Measurements from ENCODE around the gene TMEM150C. TPM values are rescaled to one million over a fixed set of nuclear protein-coding genes. Genes with fewer than 3 reads are reported as not detected.

TMEM150C gene
- total RNA-seq, 1 experiment from 2014 or later = 2.7 TPM

GRCh38 chr4:82588771-82589270, 27.0 kb upstream of the TMEM150C start:
- CTCF ChIA-PET = interaction anchor here (1.5 kb wide), 1 partner anchor 126 kb away, joined by 3 read pairs; no protein-coding TSS in a partner anchor
- Mint-ChIP-seq H3K9me3 (no peaks in the 10 kb centered on the region), H3K27me3 (ENCODE audit: low read depth) (no peaks in the 10 kb centered on the region), H3K36me3 (no peaks in the 10 kb centered on the region), H3K27ac (no peak overlapping the region), H3K4me3 (no peak overlapping the region), H3K4me1 (peaks cover 68% of the 10 kb centered on the region)
- TF ChIP-seq MYBL2 (CRISPR knock-in tag; IDR thresholded peaks at IDR 0.05) (no peak), ZMAT4 (CRISPR knock-in tag; IDR thresholded peaks at IDR 0.05) (no peak), ZNF219 (CRISPR knock-in tag; IDR thresholded peaks at IDR 0.05; ENCODE audit: borderline replicate concordance) (no peak), IRF1 (CRISPR knock-in tag; IDR thresholded peaks at IDR 0.05) (no peak), USF1 (CRISPR knock-in tag; IDR thresholded peaks at IDR 0.05) (no peak)
- POLR2A ChIA-PET = no interaction called here
- ATAC-seq (no peak), DNase-seq (ENCODE audit: low spot score) (no peak)

- ATAC-seq (no peak), DNase-seq (ENCODE audit: low spot score) (no peak)
- H3K4me1 Mint-ChIP-seq = peaks cover 68% of the 10 kb centered on the region
- H3K4me3 Mint-ChIP-seq = no peak overlapping the region
- CTCF ChIA-PET = interaction anchor here (0.7 to 1.5 kb wide), 2 partner anchors 125 to 151 kb away, joined by 3 to 4 read pairs; no protein-coding TSS in a partner anchor
- H3K9me3 Mint-ChIP-seq = no peaks in the 10 kb centered on the region
- H3K27me3 Mint-ChIP-seq (ENCODE audit: low read depth) = no peaks in the 10 kb centered on the region
- H3K36me3 Mint-ChIP-seq = no peaks in the 10 kb centered on the region
- POLR2A ChIA-PET = no interaction called here
- H3K27ac Mint-ChIP-seq = no peak overlapping the region
- TF ChIP-seq ZNF263 (CRISPR knock-in tag; IDR thresholded peaks at IDR 0.05; ENCODE audit: low read depth) (no peak), HMGA2 (CRISPR knock-in tag; IDR thresholded peaks at IDR 0.05) (no peak), FOXP4 (CRISPR knock-in tag; IDR thresholded peaks at IDR 0.05) (no peak), MXD4 (CRISPR knock-in tag; IDR thresholded peaks at IDR 0.05; ENCODE audit: borderline replicate concordance) (no peak), CDX4 (CRISPR knock-in tag; IDR thresholded peaks at IDR 0.05; ENCODE audit: borderline replicate concordance) (no peak), ZNF512 (CRISPR knock-in tag; IDR thresholded peaks at IDR 0.05; ENCODE audit: borderline replicate concordance) (no peak), NFE2L1 (CRISPR knock-in tag; IDR thresholded peaks at IDR 0.05) (no peak), EMX1 (CRISPR knock-in tag; IDR thresholded peaks at IDR 0.05) (no peak), GABPB1 (CRISPR knock-in tag; IDR thresholded peaks at IDR 0.05) (no peak), JAZF1 (CRISPR knock-in tag; IDR thresholded peaks at IDR 0.05) (no peak), MAX (CRISPR knock-in tag; IDR thresholded peaks at IDR 0.05) (no peak), GRHL2 (CRISPR knock-in tag; IDR thresholded peaks at IDR 0.05; ENCODE audit: insufficient replicate concordance, severe bottlenecking) (no peak), CTCF (IDR thresholded peaks at IDR 0.05) (no peak), KAT7 (CRISPR knock-in tag; IDR thresholded peaks at IDR 0.05; ENCODE audit: borderline replicate concordance) (no peak), ZBTB21 (CRISPR knock-in tag; IDR thresholded peaks at IDR 0.05; ENCODE audit: borderline replicate concordance) (no peak), ERG (CRISPR knock-in tag; IDR thresholded peaks at IDR 0.05) (no peak), NFYB (CRISPR knock-in tag; conservative IDR thresholded peaks at IDR 0.05; ENCODE audit: low read depth) (no peak)
These were observed 26.2 kb upstream of the TMEM150C start for GRCh38 chr4:82587826-82588540.

All from WTC11 (cell line).